Prostate gland (tissue), 2 donors: Measurements from ENCODE around the gene TSGA10.

Experiments
- POLR2A ChIP-seq: fragments of 450-650 bp; IDR thresholded peaks from one replicate; pipeline ENCODE4 v1.6.1; 2016; ENCODE audit warnings: antibody characterized with exemption, mild to moderate bottlenecking
- POLR2AphosphoS5 ChIP-seq: sonication (generic); formaldehyde crosslinking; IDR thresholded peaks from one replicate; pipeline ENCODE4 v1.6.1; 2017; ENCODE audit warnings: antibody characterized with exemption
- TF ChIP-seq, protein P1 (sequence below), 4 experiments: fragments of 200-600 bp in 2 of 4; fragments of 450-650 bp in 2 of 4; sonication (generic) in 2 of 4; IDR thresholded peaks; 1 replicate in 3 of 4; 2 replicates in 1 of 4; pipeline ENCODE4 v1.5.1; 2016 to 2019; ENCODE audit warnings: antibody characterized with exemption in 4 of 4, mild to moderate bottlenecking in 2 of 4, moderate library complexity in 2 of 4

DNA sequence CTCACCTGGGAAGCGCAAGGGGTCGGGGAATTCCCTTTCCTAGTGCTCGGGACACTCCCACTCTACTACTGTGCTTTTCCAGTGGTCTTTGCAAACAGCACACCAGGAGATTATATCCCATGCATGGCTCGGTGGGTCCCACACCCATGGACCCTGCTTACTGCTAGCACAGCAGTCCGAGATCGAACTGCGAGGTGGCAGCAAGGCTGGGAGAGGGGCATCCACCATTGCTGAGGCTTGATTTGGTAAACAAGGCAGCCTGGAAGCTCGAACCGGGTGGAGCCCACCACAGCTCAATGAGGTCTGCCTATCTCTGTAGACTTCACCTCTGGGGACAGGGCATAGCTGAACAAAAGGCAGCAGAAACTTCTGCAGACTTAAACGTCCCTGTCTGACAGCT lies 154.0 kb downstream of the TSGA10 start:
- TF ChIP-seq POLR2A: no peak
- TF ChIP-seq, protein P1, sequence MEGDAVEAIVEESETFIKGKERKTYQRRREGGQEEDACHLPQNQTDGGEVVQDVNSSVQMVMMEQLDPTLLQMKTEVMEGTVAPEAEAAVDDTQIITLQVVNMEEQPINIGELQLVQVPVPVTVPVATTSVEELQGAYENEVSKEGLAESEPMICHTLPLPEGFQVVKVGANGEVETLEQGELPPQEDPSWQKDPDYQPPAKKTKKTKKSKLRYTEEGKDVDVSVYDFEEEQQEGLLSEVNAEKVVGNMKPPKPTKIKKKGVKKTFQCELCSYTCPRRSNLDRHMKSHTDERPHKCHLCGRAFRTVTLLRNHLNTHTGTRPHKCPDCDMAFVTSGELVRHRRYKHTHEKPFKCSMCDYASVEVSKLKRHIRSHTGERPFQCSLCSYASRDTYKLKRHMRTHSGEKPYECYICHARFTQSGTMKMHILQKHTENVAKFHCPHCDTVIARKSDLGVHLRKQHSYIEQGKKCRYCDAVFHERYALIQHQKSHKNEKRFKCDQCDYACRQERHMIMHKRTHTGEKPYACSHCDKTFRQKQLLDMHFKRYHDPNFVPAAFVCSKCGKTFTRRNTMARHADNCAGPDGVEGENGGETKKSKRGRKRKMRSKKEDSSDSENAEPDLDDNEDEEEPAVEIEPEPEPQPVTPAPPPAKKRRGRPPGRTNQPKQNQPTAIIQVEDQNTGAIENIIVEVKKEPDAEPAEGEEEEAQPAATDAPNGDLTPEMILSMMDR (IDR thresholded peaks at IDR 0.05): no peak
- TF ChIP-seq POLR2AphosphoS5: no peak
